Activated CD4-positive, alpha-beta memory T cell treated with anti-CD3 and anti-CD28 coated beads, Interleukin-2, amount 10 ng/mL, durations not matched to agents 7 days and 5 days (primary cell): Measurements from ENCODE around the gene SNX3. TPM values are rescaled to one million over a fixed set of nuclear protein-coding genes. Genes with fewer than 3 reads are reported as not detected.

Source experiments
- CTCF ChIA-PET: fragments of 350-600 bp; sonication (Branson Sonifier 250); formaldehyde crosslinking; loops from one replicate; lab custom pipeline; 2021; ENCODE audit warnings: antibody characterized with exemption, inconsistent platforms; lab: Charles Lee
- POLR2A ChIA-PET: fragments of 350-600 bp; sonication (Branson Sonifier 250); formaldehyde crosslinking; loops from one replicate; lab custom pipeline; 2021; ENCODE audit warnings: antibody characterized with exemption; lab: Charles Lee
- DNase-seq: peaks from one replicate; pipeline ENCODE4 v3.0.0-alpha.2; 2020
- H3K27ac Mint-ChIP-seq: one replicate; pipeline ENCODE4 v1.8.0; 2021; ENCODE audit warnings: mild to moderate bottlenecking, mixed read lengths
- H3K27me3 Mint-ChIP-seq: one replicate; pipeline ENCODE4 v1.8.0; 2021; ENCODE audit warnings: mixed read lengths
- H3K36me3 Mint-ChIP-seq: one replicate; pipeline ENCODE4 v1.8.0; 2021; ENCODE audit warnings: low read depth, mixed read lengths
- H3K4me1 Mint-ChIP-seq: one replicate; pipeline ENCODE4 v1.8.0; 2021; ENCODE audit warnings: mixed read lengths
- H3K4me3 Mint-ChIP-seq: one replicate; pipeline ENCODE4 v1.8.0; 2021; ENCODE audit warnings: mild to moderate bottlenecking, mixed read lengths
- H3K9me3 Mint-ChIP-seq: one replicate; pipeline ENCODE4 v1.8.0; 2021; ENCODE audit warnings: mixed read lengths
- total RNA-seq, 2 experiments: library from RNA; stranded (reverse); gene quantifications; one replicate each; pipeline ENCODE4 v1.2.3, GENCODE V29; 2021

SNX3 gene
- total RNA-seq, 2 experiments from 2014 or later, result 85.0 to 86.3 TPM

DNA sequence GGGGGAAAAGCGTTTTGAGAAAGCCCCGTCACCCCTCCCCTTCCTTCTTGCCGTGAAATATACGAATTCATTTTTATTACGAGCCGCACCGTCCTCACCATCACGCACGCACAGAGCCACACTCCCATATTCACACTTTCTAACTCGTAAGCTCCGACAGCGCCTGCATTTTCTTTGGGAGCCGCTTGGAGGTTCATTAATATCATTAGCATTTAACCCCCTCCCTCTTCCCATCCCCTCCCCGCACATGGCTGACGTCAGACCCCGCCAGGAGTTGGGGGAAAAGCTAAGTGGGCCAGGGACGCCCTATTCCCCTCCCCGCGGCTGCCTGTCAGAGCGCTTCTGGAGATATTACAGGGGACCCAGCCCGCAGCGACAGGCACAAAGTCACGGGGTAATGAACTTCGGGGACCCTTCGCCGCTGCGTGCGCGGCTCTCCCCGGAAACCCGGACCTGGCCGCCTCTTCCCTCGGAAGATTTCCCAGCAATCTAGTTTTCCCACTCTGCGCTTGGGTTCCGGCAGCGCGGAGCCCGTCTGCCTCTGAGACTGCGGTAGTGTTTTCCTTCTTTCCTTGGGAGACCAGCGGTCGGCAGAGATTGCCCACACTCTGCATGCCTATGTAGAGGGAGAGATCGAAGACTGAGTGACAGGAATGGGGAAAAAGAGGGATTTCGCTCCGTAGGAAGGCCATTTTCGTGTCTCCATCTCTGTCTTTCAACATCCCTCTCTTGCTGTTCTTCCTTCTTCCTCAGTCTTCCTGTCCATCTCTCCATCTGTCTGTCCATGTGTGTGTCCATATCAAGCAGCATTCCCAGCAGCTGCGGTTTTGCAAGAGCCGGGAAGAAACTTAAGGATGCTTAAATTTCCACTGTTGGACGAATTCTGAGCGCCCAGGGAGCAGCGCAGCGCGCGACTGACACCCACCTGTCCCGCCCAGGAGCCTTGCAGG, 94.9 kb downstream of the SNX3 start, which contains the start of gene NR2E1:
TSS of gene NR2E1 (plus strand) at position 309 of the 950 bp plus-strand sequence. CDS start 744 bp downstream, outside the sequence.
- POLR2A ChIA-PET, result interaction anchor here (1.0 kb wide), 1 partner anchor 10 kb away, joined by 3 read pairs; no protein-coding TSS in a partner anchor

DNA sequence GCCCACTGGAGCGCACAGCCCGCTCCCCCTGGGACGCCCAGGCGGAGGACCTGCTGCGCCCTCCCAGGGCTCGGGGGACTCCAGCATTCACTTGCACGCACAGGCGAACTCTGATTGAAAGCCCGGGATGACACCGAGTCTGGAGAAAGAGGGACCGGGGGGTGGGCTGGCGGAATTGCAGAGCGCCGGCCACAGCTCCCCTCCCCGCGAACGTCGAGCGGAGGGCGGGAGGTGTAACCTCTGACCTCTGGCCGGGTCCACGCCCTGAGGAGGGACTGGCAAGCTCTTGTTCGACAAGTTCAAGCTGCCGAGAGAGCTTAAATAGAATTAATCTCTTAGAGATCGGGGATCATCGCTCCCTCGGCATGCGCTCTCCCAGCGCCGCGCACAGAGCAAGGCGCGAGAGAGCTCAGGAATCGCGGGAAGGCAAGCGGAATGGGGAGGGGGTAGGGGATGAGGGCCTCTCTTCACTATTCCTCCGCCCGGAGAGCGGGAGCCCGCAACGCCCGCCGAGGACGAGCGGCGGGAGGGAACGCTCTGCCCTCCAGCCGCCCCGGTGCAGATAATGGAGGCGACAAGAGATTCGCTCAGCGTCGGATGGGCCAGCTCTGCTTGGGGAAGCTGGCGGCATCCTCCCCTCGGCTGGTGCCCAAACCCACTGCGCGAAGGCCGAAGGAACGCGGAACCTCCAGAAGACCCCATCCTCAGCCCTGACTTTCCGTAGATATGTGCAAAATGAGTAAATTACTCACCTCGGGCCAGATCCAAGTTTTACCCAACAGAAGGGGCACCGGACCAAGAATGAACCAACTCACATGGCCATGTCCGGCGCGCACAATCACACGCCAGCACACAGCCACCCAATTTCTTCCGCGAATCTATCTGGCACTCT, 95.8 kb downstream of the SNX3 start:
- POLR2A ChIA-PET, result interaction anchor here (1.0 kb wide), 1 partner anchor 9 kb away, joined by 3 read pairs; no protein-coding TSS in a partner anchor
- Mint-ChIP-seq H3K4me1 (peaks cover 32% of the 10 kb centered on the region), H3K27ac (peak overlapping the region; percentile 44), H3K36me3 (peaks cover 7% of the 10 kb centered on the region), H3K4me3 (peak overlapping the region; percentile 31), H3K9me3 (no peaks in the 10 kb centered on the region), H3K27me3 (peaks cover 94% of the 10 kb centered on the region)
- no peak for DNase-seq
- CTCF ChIA-PET, result no interaction called here

More for the DNA sequence above, 94.9 kb downstream of the SNX3 start, which contains the start of gene NR2E1:
- peaks cover 34% of the 10 kb centered on the region for H3K4me1 Mint-ChIP-seq
- peak within 1 kb of the TSS; percentile 44 for H3K27ac Mint-ChIP-seq
- no peaks in the 10 kb centered on the region for H3K9me3 Mint-ChIP-seq
- H3K4me3 Mint-ChIP-seq, result peak within 1 kb of the TSS; percentile 31
- H3K36me3 Mint-ChIP-seq, result peaks cover 7% of the 10 kb centered on the region
- CTCF ChIA-PET, result interaction anchor here (1.2 kb wide), 1 partner anchor 326 kb away, joined by 3 read pairs; no protein-coding TSS in a partner anchor
- DNase-seq, result no peak
- peaks cover 92% of the 10 kb centered on the region for H3K27me3 Mint-ChIP-seq

- POLR2A ChIA-PET, result no interaction called here
Observed at GRCh38 chr6:108164543-108164814, 96.4 kb downstream of the SNX3 start.

DNA sequence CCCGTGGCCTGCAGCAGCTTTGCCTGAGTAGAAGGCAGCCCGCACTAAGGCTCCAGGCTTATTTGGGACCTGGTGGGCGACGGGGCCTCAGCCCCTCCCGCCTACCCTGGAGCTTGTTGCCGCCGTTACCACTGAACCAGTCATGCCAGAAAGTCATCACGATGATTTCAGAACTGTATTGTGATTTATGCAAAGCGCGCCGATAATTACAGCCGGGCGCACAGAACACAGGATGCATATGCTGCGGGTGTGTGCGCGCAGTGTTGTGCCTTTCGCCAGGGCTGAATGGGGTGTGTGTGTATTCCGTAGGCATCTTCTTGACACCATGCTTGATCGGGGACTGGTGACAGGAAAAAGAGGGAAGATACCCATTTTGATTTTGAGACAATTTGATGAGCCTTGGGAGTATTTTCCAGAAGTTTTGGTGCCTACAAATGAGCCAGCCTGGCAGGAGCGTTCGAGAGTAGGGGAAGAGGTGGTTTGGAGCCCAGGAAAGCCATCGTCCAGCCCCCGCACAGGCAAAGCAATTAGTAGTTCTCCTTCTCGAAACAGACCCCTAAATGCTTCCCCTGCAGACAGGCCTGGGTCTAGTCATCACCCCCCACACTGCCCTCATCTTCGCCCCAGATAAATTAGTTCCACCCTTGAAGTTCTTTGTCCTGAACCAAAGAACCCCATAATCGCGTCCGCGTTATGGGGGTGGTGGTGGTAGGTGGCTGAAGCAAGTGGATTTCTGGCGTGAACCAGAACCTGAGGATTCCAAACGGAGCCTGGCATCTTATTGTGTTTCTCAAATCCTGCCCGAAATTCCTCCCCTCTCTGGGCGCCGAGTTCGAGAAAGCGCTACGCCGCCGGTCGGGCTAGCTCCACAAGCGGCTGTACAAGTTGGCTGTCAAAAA, 96.9 kb downstream of the SNX3 start:
- H3K4me3 Mint-ChIP-seq, result peak overlapping the region; percentile 17
- CTCF ChIA-PET, result interaction anchor here (1.1 to 1.3 kb wide), 2 partner anchors 40 to 52 kb away, joined by 3 read pairs; no protein-coding TSS in a partner anchor
- H3K36me3 Mint-ChIP-seq, result peaks cover 7% of the 10 kb centered on the region
- peaks cover 95% of the 10 kb centered on the region for H3K27me3 Mint-ChIP-seq
- H3K27ac Mint-ChIP-seq, result peak overlapping the region; percentile 40
- no peaks in the 10 kb centered on the region for H3K9me3 Mint-ChIP-seq
- POLR2A ChIA-PET, result interaction anchor here (1.7 kb wide), 1 partner anchor 8 kb away, joined by 4 read pairs; no protein-coding TSS in a partner anchor
- peaks cover 27% of the 10 kb centered on the region for H3K4me1 Mint-ChIP-seq
- no peak for DNase-seq

More at GRCh38 chr6:108164543-108164814, 96.4 kb downstream of the SNX3 start:
- CTCF ChIA-PET, result no interaction called here
- Mint-ChIP-seq H3K9me3 (no peaks in the 10 kb centered on the region), H3K36me3 (peaks cover 7% of the 10 kb centered on the region), H3K27me3 (peaks cover 95% of the 10 kb centered on the region), H3K27ac (peak overlapping the region; percentile 11), H3K4me1 (peaks cover 32% of the 10 kb centered on the region), H3K4me3 (no peak overlapping the region)
- DNase-seq, result no peak

DNA sequence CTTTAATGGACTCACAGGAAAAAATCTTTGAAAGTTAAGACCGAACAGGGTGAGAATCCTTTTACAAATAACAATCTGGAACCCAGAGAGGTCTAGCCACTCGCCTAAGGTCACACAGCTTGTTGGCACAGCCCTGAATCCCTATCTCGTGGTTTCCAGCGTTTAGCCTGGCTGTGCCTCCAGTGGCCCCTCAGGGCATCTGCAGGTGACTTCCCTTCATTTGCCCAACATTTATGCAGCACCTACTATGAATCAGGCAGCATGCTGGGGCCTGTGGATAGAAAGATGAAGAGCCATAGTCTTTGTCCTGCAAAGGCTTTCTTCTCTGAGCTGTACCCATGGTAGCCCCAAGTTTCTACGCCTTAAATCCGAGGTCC, 97.6 kb downstream of the SNX3 start:
- Mint-ChIP-seq H3K9me3 (no peaks in the 10 kb centered on the region), H3K4me1 (peaks cover 28% of the 10 kb centered on the region), H3K4me3 (no peak overlapping the region), H3K27me3 (peaks cover 96% of the 10 kb centered on the region), H3K27ac (no peak overlapping the region), H3K36me3 (peaks cover 8% of the 10 kb centered on the region)
- POLR2A ChIA-PET, result interaction anchor here (1.7 kb wide), 1 partner anchor 9 kb away, joined by 4 read pairs; no protein-coding TSS in a partner anchor
- CTCF ChIA-PET, result interaction anchor here (1.1 to 1.3 kb wide), 2 partner anchors 39 to 51 kb away, joined by 3 read pairs; no protein-coding TSS in a partner anchor
- no peak for DNase-seq

DNA sequence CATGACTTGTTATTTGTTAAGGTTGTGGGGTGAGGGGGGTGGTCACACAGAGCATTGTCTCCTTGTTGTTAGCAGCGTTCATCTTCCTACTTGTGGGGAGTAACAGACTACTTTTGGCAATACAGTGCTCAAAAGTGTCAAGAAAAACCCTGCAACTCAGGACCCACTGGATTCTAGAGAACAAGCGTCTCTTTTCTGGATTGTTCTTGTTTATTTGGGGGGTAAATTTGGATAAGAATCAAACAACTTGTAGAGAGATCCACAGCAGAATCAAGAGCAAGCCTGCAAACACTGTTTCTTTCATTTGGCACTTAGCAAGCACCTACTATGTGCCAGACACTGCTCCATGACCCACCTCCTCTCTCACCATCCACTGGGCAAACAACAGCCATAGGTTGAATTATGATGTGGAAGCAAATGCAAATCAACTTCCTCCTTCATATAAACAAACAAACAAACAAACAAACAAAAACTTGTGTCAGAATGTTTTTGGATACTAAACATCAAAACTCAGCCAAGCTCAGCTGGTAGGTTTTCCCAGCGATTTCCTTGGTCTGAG, 99.0 kb downstream of the SNX3 start:
- H3K4me1 Mint-ChIP-seq, result peaks cover 24% of the 10 kb centered on the region

More for the DNA sequence above, 99.0 kb downstream of the SNX3 start:
- no peak for DNase-seq
- no peak overlapping the region for H3K4me3 Mint-ChIP-seq
- POLR2A ChIA-PET, result interaction anchor here (0.8 kb wide), 1 partner anchor 28 kb away, joined by 3 read pairs; no protein-coding TSS in a partner anchor
- H3K36me3 Mint-ChIP-seq, result peaks cover 7% of the 10 kb centered on the region
- H3K9me3 Mint-ChIP-seq, result no peaks in the 10 kb centered on the region
- CTCF ChIA-PET, result no interaction called here
- no peak overlapping the region for H3K27ac Mint-ChIP-seq
- H3K27me3 Mint-ChIP-seq, result peaks cover 92% of the 10 kb centered on the region

Other genes with a start within 250 kb of the SNX3 start
- 10 to 100 TPM; 41.4 to 43.3 TPM for gene OSTM1, start 186.3 kb downstream of the SNX3 start, total RNA-seq
- not detected for gene NR2E1, start 95.0 kb downstream of the SNX3 start, total RNA-seq
- 1 to 10 TPM; 4.5 to 4.7 TPM for gene AFG1L, start 34.0 kb upstream of the SNX3 start, total RNA-seq